Motor neuron (in vitro differentiated cells): ENCODE measurements around the gene WNT3. TPM values are rescaled to one million over a fixed set of nuclear protein-coding genes. Genes with fewer than 3 reads are reported as not detected.
"Not testable (repeated sequence)": the region's sequence is repeated elsewhere in the genome, so short reads cannot be mapped to it uniquely, and the experiment has no call there.

ENCODE experiments used
- ATAC-seq, 8 experiments: fragments of 200-7000 bp; cut with Tn5 transposase; replicated peaks in 6 of 8; 2 replicates each; pipeline ENCODE4 v1.8.0; 2021; ENCODE audit warnings: mild to moderate bottlenecking in 8 of 8, moderate library complexity in 8 of 8
- H3K27ac ChIP-seq, 2 donors: fragments of 250-450 bp; sonication (Bioruptor Pico); 2 replicates each; pipeline ENCODE4 v1.9.0; 2021; ENCODE audit warnings: antibody characterized with exemption in 2 of 2, mild to moderate bottlenecking in 2 of 2, moderate library complexity in 1 of 2
- H3K4me1 ChIP-seq, 2 donors: fragments of 250-450 bp; sonication (Bioruptor Pico); replicated peaks in 1 of 2; 2 replicates each; pipeline ENCODE4 v1.6.1; 2021; ENCODE audit warnings: antibody characterized with exemption in 2 of 2, mild to moderate bottlenecking in 2 of 2, moderate library complexity in 1 of 2
- H3K4me3 ChIP-seq, 5 donors: fragments of 250-450 bp; sonication (Bioruptor Pico); 2 replicates each; pipeline ENCODE4 v1.9.0; 2021; ENCODE audit warnings: antibody characterized with exemption in 5 of 5, mild to moderate bottlenecking in 5 of 5, moderate library complexity in 4 of 5
- WGBS, 10 experiments: fragments of 450-650 bp; shearing (Covaris generic); methylation state at CpG; one replicate each; pipeline ENCODE4 v1.0.0; 2022; 5-methylcytosine and 5-hydroxymethylcytosine counted together
- in situ Hi-C, 9 experiments: fragments of 400-800 bp; cut with MboI; loops; one replicate each; pipeline ENCODE4 v1.15.0; 2021; ENCODE audit warnings: low sequenced_read_pairs in 9 of 9, low pct_unique_long_range_greater_than_20kb in 2 of 9; ENCODE audit not compliant: unreplicated experiment in 9 of 9
- total RNA-seq, 8 experiments: library from RNA; unstranded; fragments of 300-600 nt; gene quantifications; 2 replicates each; pipeline versions ENCODE4 v1.2.3 to v1.2.4, GENCODE V29; 2022

Gene WNT3
- total RNA-seq, 8 experiments from 2014 or later: 0.67 to 30.8 (median 2.1) TPM

- 20 to 95% (median 69%) methylated on average over 1 to 7 of the region's 8 CpGs for WGBS, 10 experiments
- ATAC-seq: peak in 3 of 8 experiments; percentile 45 to 81 (median 77)
- no peak overlapping the region for H3K27ac ChIP-seq
- H3K4me1 ChIP-seq: no peaks in the 10 kb centered on the region
- in situ Hi-C loops: no loop called here
- H3K4me3 ChIP-seq: no peak overlapping the region
Observed at GRCh38 chr17:46796956-46797530, 21.4 kb downstream of the WNT3 start.

DNA sequence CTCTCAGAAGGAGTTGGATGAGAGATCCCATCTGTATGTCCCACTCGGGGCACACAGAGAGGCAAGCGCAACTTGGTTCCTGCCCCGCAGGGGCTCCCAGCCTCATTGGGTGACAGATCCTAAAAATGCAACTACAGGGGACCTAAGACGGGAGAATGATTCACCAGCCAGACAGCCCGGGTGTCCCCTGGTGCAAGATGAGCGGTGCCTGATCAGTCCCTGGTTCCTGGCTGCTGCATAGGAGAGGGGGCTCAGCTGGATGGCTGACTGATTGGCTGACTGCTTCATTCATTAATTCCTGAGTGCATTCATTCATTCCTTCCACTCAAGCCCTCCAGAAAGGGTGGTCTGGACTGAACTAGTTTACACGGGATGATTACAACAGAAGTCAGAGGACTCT is 22.0 kb downstream of the WNT3 start:
- 0 to 100% (median 80%) methylated on average over 1 to 3 of the region's 7 CpGs; no CpG with 5 or more reads in 3 of the 10 experiments for WGBS, 10 experiments
- Histone ChIP-seq H3K4me3 (no peak overlapping the region), H3K4me1 (no peaks in the 10 kb centered on the region), H3K27ac (no peak overlapping the region)
- peak in 4 of 8 experiments; percentile 22 to 35 (median 30) for ATAC-seq
- in situ Hi-C loops: no loop called here

- in situ Hi-C loops: no loop called here
- WGBS, 10 experiments: 0 to 100% (median 48%) methylated on average over 1 to 2 of the region's 3 CpGs; no CpG with 5 or more reads in 4 of the 10 experiments
- no peak for ATAC-seq
- no peak overlapping the region for H3K4me3 ChIP-seq
- H3K27ac ChIP-seq: no peak overlapping the region
- H3K4me1 ChIP-seq: no peaks in the 10 kb centered on the region
Observed at GRCh38 chr17:46796084-46796483, 22.4 kb downstream of the WNT3 start.

DNA sequence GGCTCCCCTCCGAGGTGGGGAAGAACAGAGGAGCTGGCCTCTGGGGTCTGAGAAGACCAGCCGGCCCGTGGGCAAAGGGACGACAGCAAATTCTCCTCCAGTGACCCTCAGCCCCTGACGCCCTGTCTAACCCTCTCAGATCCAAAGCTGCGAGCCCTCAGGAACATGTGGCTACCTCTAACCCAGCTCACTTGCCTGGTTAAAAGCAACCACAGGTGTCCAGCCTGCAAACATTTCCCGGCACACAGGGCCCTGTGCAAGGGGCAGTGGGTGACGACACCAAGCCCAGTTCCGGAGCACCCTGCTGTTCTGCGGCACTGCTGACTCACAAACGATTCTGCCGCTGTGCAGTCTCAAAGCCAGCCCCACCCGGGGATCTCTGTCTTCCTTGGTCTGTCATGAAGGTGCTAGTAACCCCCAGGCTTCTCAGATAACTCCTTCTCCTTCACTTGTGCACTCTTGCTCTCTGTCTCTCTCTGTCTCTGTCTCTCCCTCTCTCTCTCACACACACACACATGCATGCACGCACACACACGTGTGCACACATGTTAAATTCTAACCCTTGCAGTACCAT is 23.0 kb downstream of the WNT3 start:
- in situ Hi-C loops: no loop called here
- no peaks in the 10 kb centered on the region for H3K4me1 ChIP-seq
- WGBS, 10 experiments: 46 to 76% (median 72%) methylated on average over 2 to 11 of the region's 15 CpGs; no CpG with 5 or more reads in 3 of the 10 experiments
- no peak overlapping the region for H3K27ac ChIP-seq
- H3K4me3 ChIP-seq: no peak overlapping the region
- peak in 5 of 8 experiments; percentile 45 to 88 (median 57) for ATAC-seq

DNA sequence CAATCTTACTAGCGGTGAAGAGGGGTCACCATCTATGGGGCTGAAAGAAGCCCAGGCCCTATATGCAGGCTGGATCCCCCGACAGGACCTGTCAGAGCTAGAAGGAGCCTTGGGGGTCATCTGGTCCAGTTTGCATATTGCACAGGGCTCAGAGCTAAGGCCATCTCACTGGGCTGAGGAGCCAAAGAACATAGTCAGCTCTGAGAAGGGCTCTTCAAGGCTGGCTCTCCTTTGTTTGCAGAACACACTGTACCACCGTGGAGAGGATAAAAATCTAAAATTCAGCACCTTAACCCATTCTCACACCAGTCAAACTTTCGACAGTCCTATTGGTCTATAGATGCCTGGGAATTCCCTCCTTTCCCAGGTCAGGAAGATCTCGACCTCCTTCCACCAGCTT is 24.2 kb downstream of the WNT3 start:
- Histone ChIP-seq H3K4me1 (no peaks in the 10 kb centered on the region), H3K27ac (no peak overlapping the region), H3K4me3 (no peak overlapping the region)
- WGBS, 10 experiments: 42 to 77% (median 61%) methylated on average over 1 to 5 of the region's 5 CpGs; no CpG with 5 or more reads in 2 of the 10 experiments
- no peak for ATAC-seq
- in situ Hi-C loops: no loop called here

GRCh38 chr17:46793541-46793940 is 25.0 kb downstream of the WNT3 start:
- no peak for ATAC-seq
- no peak overlapping the region for H3K27ac ChIP-seq
- 50 to 82% (median 60%) methylated on average over 1 to 3 of the region's 5 CpGs; no CpG with 5 or more reads in 5 of the 10 experiments for WGBS, 10 experiments
- no peaks in the 10 kb centered on the region for H3K4me1 ChIP-seq
- in situ Hi-C loops: no loop called here
- H3K4me3 ChIP-seq: no peak overlapping the region

- ATAC-seq, H3K27ac ChIP-seq, H3K4me1 ChIP-seq, in situ Hi-C loops, H3K4me3 ChIP-seq: not testable (repeated sequence)
- WGBS, 10 experiments: 80 to 100% (median 100%) methylated on average over 1 to 6 of the region's 6 CpGs
Observed at GRCh38 chr17:46793023-46793422, 25.5 kb downstream of the WNT3 start.

DNA sequence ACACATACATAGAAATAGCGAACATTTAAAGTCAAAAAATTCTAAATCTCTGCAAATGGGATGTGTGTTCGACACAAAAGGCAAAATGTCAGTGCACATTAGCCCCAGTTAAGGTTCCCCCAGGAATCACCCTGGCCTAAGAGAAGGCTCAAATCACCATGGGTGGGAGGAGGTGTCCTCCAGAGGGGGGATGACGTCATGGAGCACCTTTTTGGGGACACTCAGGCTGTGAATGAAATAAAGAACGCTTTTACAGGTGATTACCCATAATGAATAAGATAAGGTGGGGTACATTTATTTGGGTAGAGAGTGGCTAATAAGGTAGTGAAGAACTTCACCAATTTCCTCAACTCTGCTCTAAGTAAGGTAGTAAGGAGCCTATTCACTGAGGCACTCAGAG is 26.4 kb downstream of the WNT3 start:
- Histone ChIP-seq H3K4me1 (no peaks in the 10 kb centered on the region), H3K27ac (no peak overlapping the region), H3K4me3 (no peak overlapping the region)
- 20 to 100% (median 82%) methylated on average over 1 to 4 of the region's 4 CpGs; no CpG with 5 or more reads in 2 of the 10 experiments for WGBS, 10 experiments
- in situ Hi-C loops: no loop called here
- ATAC-seq: no peak

DNA sequence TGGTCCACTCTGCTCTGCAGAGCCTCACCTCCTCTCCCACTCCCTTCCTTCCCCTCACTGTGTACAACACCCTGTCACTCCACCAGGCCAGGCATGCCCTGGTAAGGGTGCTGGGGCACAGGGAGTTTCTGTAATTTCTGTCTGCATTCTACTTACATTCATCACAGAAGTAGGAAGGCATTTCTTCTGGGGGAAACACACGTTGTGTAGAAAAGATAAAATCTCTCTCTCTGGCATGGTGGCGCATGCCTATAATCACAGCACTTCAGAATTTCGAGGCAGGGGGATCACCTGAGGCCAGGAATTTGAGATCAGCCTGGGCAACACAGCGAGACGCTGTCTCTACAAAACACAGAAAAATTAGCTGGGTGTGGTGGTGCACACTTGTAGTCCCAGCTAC is 27.0 kb downstream of the WNT3 start:
- Histone ChIP-seq H3K4me1 (no peaks in the 10 kb centered on the region), H3K27ac (no peak overlapping the region), H3K4me3 (no peak overlapping the region)
- 42 to 100% (median 70%) methylated on average over 1 to 4 of the region's 5 CpGs; no CpG with 5 or more reads in 5 of the 10 experiments for WGBS, 10 experiments
- in situ Hi-C loops: no loop called here
- ATAC-seq: no peak

DNA sequence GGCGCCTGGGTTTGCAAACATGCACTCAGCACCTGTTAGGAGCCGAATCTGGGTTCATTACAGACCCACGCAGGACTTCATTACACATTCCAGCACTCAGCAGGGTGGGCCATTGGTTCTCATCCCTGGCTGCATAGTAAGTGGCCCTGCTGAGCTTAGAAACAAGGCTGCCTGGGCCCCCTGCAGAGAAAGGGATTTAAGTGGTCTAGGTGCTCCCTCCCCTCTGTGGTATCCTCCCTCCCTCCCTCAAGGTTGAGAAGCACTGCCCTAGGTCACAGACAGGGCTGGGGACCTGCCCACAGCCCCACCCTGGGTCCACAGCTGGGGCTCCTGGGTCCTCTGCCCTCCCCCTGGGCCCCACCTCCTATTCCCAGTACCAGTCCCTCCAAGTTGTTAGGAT is 28.3 kb downstream of the WNT3 start:
- WGBS, 10 experiments: 20 to 86% methylated on average over 1 of the region's 3 CpGs; no CpG with 5 or more reads in 8 of the 10 experiments
- Histone ChIP-seq H3K4me3 (no peak overlapping the region), H3K27ac (no peak overlapping the region), H3K4me1 (no peaks in the 10 kb centered on the region)
- ATAC-seq: no peak
- in situ Hi-C loops: no loop called here

- no peak overlapping the region for H3K27ac ChIP-seq
- 40 to 100% methylated on average over 1 of the region's 8 CpGs; no CpG with 5 or more reads in 8 of the 10 experiments for WGBS, 10 experiments
- no peaks in the 10 kb centered on the region for H3K4me1 ChIP-seq
- no peak overlapping the region for H3K4me3 ChIP-seq
- no peak for ATAC-seq
- in situ Hi-C loops: no loop called here
Observed at GRCh38 chr17:46789610-46790009, 28.9 kb downstream of the WNT3 start.

- Histone ChIP-seq H3K4me3 (no peak overlapping the region), H3K27ac (no peak overlapping the region), H3K4me1 (no peaks in the 10 kb centered on the region)
- 39 to 100% (median 46%) methylated on average over 1 to 4 of the region's 7 CpGs; no CpG with 5 or more reads in 5 of the 10 experiments for WGBS, 10 experiments
- ATAC-seq: no peak
- in situ Hi-C loops: no loop called here
Observed at GRCh38 chr17:46788796-46789195, 29.7 kb downstream of the WNT3 start.

DNA sequence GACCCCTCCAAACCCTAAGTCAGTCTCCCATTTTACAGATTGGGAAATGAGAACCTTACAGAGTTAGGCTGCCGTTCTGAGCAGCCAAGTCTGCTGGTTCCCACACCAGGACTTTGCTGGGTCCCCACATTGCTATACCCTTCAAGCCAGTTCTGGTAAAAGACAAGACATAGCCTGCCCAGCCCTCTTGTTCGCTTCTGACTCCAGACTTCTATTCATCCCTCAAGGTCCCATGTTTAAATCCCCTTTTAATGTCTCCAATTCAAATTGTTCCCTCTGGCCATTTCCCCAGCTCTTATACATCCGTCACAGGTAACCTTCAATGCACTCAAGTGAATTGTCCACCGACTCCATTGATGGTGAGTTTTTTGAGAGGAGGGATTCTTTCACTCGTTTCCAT is 30.2 kb downstream of the WNT3 start:
- H3K27ac ChIP-seq: no peak overlapping the region
- WGBS, 10 experiments: 54 to 100% (median 95%) methylated on average over 1 to 4 of the region's 5 CpGs; no CpG with 5 or more reads in 2 of the 10 experiments
- no peaks in the 10 kb centered on the region for H3K4me1 ChIP-seq
- in situ Hi-C loops: no loop called here
- no peak for ATAC-seq
- H3K4me3 ChIP-seq: no peak overlapping the region

DNA sequence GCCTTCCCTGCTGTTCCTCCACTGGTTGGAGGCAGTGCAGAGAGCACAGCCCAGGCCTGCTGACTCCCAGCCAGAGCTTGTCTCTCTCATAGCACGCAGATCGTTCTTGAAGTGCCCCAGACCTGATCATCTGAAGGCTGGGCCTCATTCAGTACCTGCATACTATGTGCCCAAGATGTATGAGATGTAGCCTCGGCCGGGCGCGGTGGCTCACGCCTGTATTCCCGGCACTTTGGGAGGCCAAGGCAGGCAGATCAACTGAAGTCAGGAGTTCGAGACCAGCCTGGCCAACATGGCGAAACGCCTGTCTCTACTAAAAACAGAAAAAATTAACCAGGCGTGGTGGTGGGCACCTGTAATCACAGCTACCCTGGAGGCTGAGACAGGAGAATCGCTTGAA is 31.0 kb downstream of the WNT3 start:
- ATAC-seq: no peak
- in situ Hi-C loops: no loop called here
- no peak overlapping the region for H3K27ac ChIP-seq
- 80 to 100% (median 92%) methylated on average over 2 to 10 of the region's 13 CpGs; no CpG with 5 or more reads in 4 of the 10 experiments for WGBS, 10 experiments
- H3K4me3 ChIP-seq: no peak overlapping the region
- H3K4me1 ChIP-seq: no peaks in the 10 kb centered on the region
